Fibroblast of villous mesenchyme (primary cell): ENCODE measurements around the gene DYRK3. TPM values are rescaled to one million over a fixed set of nuclear protein-coding genes. Genes with fewer than 3 reads are reported as not detected.
"Not testable (repeated sequence)": the region's sequence is repeated elsewhere in the genome, so short reads cannot be mapped to it uniquely, and the experiment has no call there.

Source experiments
- DNase-seq: peaks from one replicate; pipeline ENCODE4 v3.0.0-alpha.2; 2010; ENCODE audit warnings: low read depth
- H3K4me3 ChIP-seq: 2 replicates; pipeline ENCODE4 v1.5.1; 2011; ENCODE audit warnings: low read depth, mild to moderate bottlenecking, low read length
- CTCF ChIP-seq: IDR thresholded peaks from 2 replicates; pipeline ENCODE4 v1.5.1; 2012; ENCODE audit warnings: low read depth, mild to moderate bottlenecking, low read length; ENCODE audit not compliant: insufficient read depth
- total RNA-seq: library from RNA; depleted of rRNA; stranded (reverse); fragments of >200 nt; gene quantifications from 2 replicates; pipeline ENCODE4 v1.2.3, GENCODE V29; 2012

The DYRK3 gene
- total RNA-seq, 1 donor = 46.2 TPM

DNA sequence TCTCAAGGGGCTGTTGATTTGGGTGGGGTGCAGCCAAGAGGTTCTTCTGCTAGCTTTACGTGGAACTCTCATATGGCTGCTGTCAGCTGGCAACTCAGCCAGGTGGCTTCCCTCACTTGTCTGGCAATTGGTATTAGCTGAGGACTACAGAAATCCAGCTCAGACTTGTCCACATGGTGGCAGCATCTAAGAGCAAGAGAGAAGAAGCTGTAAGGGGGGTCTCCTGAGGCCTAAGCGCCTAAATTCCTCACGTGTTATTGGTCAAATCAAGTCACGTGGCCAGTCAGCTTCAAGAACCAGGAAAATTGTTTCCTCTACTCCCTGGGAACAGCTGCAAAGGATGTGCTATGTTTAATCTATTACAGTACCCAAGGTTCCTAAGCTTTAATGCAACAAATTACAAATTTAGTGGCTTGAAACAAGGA is 4.2 kb upstream of the DYRK3 start:
- no peak overlapping the region for H3K4me3 ChIP-seq
- peak; percentile 64 for TF ChIP-seq CTCF
- DNase-seq = peak; percentile 94

DNA sequence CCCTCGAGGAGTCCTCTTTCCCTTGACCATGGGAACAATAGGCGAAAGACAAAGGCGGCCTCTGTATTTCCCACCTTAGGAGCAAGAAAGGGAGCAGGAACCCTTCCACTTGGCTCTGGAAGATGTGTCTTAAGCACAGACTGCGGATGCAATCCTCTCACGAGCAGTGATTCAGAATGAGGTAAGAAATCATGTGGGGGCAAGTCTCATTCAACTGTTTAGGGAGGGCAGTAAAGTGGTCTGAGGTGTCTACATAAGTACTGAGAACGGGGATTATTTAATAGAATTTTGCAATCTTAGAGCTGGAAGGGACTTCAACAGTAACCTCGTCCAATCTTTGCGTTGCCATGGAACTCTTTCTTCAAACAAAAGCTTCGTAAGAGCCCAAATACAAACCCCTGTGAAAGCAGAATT is 1.6 kb upstream of the DYRK3 start:
- TF ChIP-seq CTCF = no peak
- H3K4me3 ChIP-seq = no peak overlapping the region
- peak; percentile 88 for DNase-seq

DNA sequence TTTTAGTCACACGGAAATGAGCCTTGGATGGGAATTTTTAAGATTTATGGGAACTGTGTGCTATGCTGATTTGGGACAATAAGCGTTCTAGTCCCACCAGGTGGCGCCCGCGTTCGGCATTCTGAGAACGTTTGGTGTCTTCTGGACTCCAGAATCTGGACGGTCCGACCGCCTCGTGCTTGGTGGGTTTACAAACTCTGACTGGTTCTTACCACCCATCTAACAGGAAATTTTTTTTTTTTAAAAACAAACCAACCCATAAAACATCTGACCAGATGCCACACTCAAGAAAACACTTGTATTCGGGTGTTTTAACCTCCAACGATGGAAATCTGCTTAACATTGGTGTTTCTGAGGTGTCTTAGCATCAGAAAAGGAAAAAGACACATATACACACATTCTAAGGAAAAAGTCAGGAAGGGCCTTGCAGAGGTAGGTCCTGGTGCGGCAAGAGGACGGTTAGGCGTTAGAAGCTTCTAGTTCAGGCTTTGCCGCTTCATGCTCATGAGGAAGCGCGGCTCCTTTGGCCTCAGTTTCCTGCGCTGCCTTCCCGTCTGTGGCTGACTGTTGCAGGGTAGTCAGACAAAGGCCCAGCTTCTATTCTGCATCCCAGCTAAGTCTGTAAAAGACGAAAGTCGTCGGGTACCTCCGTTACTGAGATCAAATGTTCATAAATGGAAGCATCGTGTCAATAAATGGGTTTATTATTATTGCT is 814 bp upstream of the DYRK3 start:
- H3K4me3 ChIP-seq = peak overlapping the region; percentile 84
- peak; percentile 77 for TF ChIP-seq CTCF
- peak; percentile 92 for DNase-seq

DNA sequence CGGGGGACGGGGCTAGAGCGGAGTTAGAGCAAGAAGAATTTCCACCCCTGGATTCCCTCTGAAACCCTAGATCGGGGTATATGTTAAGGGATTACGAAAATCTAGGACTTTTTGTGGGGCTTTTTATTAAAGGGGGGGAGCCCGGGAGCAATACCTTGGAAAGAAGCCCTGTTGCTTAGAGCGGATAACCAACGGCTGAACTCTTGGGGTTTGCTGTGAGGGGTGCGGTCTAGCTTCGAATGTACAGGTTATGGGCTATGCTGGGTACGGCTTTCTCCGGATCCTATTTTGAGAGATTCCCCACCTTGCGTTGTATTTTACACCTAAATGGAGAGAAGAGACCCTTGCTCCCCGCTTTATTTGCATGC is 626 bp downstream of the DYRK3 start:
- TF ChIP-seq CTCF = no peak
- no peak for DNase-seq
- H3K4me3 ChIP-seq = peak overlapping the region; percentile 84

- peak overlapping the region; percentile 84 for H3K4me3 ChIP-seq
- no peak for TF ChIP-seq CTCF
- no peak for DNase-seq
Observed at GRCh38 chr1:206636671-206637070, 1.3 kb downstream of the DYRK3 start.

DNA sequence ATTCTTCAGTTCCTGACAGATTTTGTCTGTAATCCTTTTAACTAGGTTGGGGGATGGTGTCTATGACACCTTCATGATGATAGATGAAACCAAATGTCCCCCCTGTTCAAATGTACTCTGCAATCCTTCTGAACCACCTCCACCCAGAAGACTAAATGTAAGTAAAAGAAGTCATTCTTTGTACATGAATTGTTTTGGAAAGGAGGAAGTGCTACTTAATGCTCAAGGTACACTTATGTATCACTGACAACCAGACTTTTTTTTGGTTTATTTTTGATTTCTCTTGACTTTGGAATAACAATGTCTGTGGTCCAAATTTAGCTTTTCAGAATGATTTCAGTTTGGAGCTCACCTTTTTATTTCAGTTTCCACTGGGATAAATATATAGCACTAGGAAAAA is 2.3 kb downstream of the DYRK3 start:
- no peak overlapping the region for H3K4me3 ChIP-seq
- no peak for TF ChIP-seq CTCF
- no peak for DNase-seq

- not testable (repeated sequence) for H3K4me3 ChIP-seq, DNase-seq
Observed at GRCh38 chr1:206642074-206642473, 6.7 kb downstream of the DYRK3 start.
